Adrenal gland (tissue), 12 donors: ENCODE results near the gene FARS2. TPM values are rescaled to one million over a fixed set of nuclear protein-coding genes. Genes with fewer than 3 reads are reported as not detected.

Source experiments
- DNase-seq, 7 donors: peaks; one replicate each; pipeline ENCODE4 v3.0.0-alpha.2; 2019 to 2020
- H3K27ac ChIP-seq, 5 donors: fragments of 200-600 bp; sonication (generic) in 4 of 5; 1 replicate in 3 of 5; 2 replicates in 2 of 5; pipeline versions ENCODE4 v1.5.1 to v1.8.0; 2016 to 2020; ENCODE audit warnings: mild to moderate bottlenecking in 1 of 5
- H3K27me3 ChIP-seq: fragments of 200-600 bp; 2 replicates; pipeline ENCODE4 v1.8.0; 2021
- H3K36me3 ChIP-seq, 2 donors: fragments of 200-600 bp; replicated peaks in 1 of 2; 1 replicate in 1 of 2; 2 replicates in 1 of 2; pipeline versions ENCODE4 v1.5.1 to v1.8.0; 2018 to 2022
- H3K4me1 ChIP-seq, 2 donors: fragments of 200-600 bp; replicated peaks in 1 of 2; 1 replicate in 1 of 2; 2 replicates in 1 of 2; pipeline versions ENCODE4 v1.5.1 to v1.8.0; 2018 to 2021
- H3K4me3 ChIP-seq, 4 donors: fragments of 200-600 bp; sonication (generic) in 3 of 4; one replicate each; pipeline ENCODE4 v1.5.1; 2016 to 2018
- H3K9me3 ChIP-seq, 3 donors: fragments of 200-600 bp; sonication (generic) in 1 of 3; replicated peaks in 1 of 3; 1 replicate in 2 of 3; 2 replicates in 1 of 3; pipeline versions ENCODE4 v1.5.1 to v1.8.0; 2016 to 2021
- CTCF ChIP-seq, 6 experiments: fragments of 450-650 bp in 4 of 6; fragments of 200-600 bp in 2 of 6; sonication (generic) in 1 of 6; IDR thresholded peaks; 1 replicate in 5 of 6; 2 replicates in 1 of 6; pipeline versions ENCODE4 v1.5.1 to v1.8.0; 2016 to 2021; ENCODE audit warnings: antibody characterized with exemption in 6 of 6, mild to moderate bottlenecking in 2 of 6, moderate library complexity in 1 of 6
- POLR2A ChIP-seq, 2 donors: fragments of 450-650 bp; IDR thresholded peaks; one replicate each; pipeline ENCODE4 v1.6.1; 2017; ENCODE audit warnings: antibody characterized with exemption in 2 of 2, mild to moderate bottlenecking in 2 of 2, moderate library complexity in 1 of 2
- WGBS, 4 donors: extraction: QIAGEN DNeasy Blood & Tissue Kit in 2 of 4; methylation state at CpG; one replicate each; pipeline versions ENCODE4 v1.1.5 to v1.1.7; 2013 to 2017; 5-methylcytosine and 5-hydroxymethylcytosine counted together
- intact Hi-C, 2 donors: fragments of 100-400 bp; cut with DNase I; formaldehyde crosslinking; loops; one replicate each; pipeline versions ENCODE4 v1.14.1 to v1.15.0; 2022 to 2023
- polyA plus RNA-seq, 3 donors: library from polyadenylated mRNA; stranded (reverse); fragments of 200-250 nt in 2 of 3; fragments of 350-450 nt in 1 of 3; fragmentation: Illumina TruSeq in 1 of 3; extraction: RNeasy Lipid Tissue Mini Kit (QIAGEN cat#74804) in 1 of 3; gene quantifications; one replicate each; pipeline ENCODE4 v1.2.3, GENCODE V29; 2013 to 2014
- total RNA-seq, 9 donors: library from RNA; depleted of rRNA in 4 of 9; stranded (reverse); fragments of >200 nt in 4 of 9; fragments of 120-200 nt in 1 of 9; fragmentation: NEBNext Ultra II Directional in 1 of 9; extraction: Animal tissue kit (Norgen Biotek cat#: 25700) in 1 of 9; gene quantifications; one replicate each; pipeline versions ENCODE4 v1.1.0 to v1.2.4, GENCODE V29; 2013 to 2023
- donor health status: healthy with polysubstance abuse.
- donor health status: Bipolar disorder and iron deficiency.
- donor health status: DM: yes; HTN: yes; CAD: no.
- donor health status: DM: no; HTN: no; CAD: no.
- donor health status: DM: no; HTN: no; CAD: no.
- donor health status: DM: yes; HTN: yes; CAD: no.

The FARS2 gene
- total and polyA plus RNA-seq, 12 donors, result 7.2 to 55.2 (median 19.8) TPM

GRCh38 chr6:5314191-5314865, 53.0 kb downstream of the FARS2 start:
- Histone ChIP-seq H3K36me3 (no peaks in the 10 kb centered on the region), H3K4me1 (no peaks in the 10 kb centered on the region), H3K27ac (no peak overlapping the region), H3K27me3 (no peaks in the 10 kb centered on the region), H3K4me3 (no peak overlapping the region), H3K9me3 (no peaks in the 10 kb centered on the region)
- intact Hi-C loops, result no loop called here
- DNase-seq, result no peak
- no peak for TF ChIP-seq CTCF (IDR thresholded peaks at IDR 0.05)
- no peak for TF ChIP-seq POLR2A (IDR thresholded peaks at IDR 0.05)
- 64 to 88% (median 76%) methylated on average over 4 of the region's 4 CpGs for WGBS, 4 donors

GRCh38 chr6:5315881-5316280, 54.6 kb downstream of the FARS2 start:
- TF ChIP-seq POLR2A (IDR thresholded peaks at IDR 0.05) (no peak), CTCF (IDR thresholded peaks at IDR 0.05) (no peak)
- Histone ChIP-seq H3K9me3 (no peaks in the 10 kb centered on the region), H3K27me3 (no peaks in the 10 kb centered on the region), H3K4me1 (no peaks in the 10 kb centered on the region), H3K36me3 (no peaks in the 10 kb centered on the region), H3K27ac (no peak overlapping the region), H3K4me3 (no peak overlapping the region)
- intact Hi-C loops, result no loop called here
- WGBS, 4 donors, result 53 to 68% (median 62%) methylated on average over 5 of the region's 5 CpGs
- peak in 1 of 7 donors; percentile 65 for DNase-seq

- Histone ChIP-seq H3K36me3 (no peaks in the 10 kb centered on the region), H3K4me1 (no peaks in the 10 kb centered on the region), H3K4me3 (no peak overlapping the region), H3K9me3 (no peaks in the 10 kb centered on the region), H3K27ac (no peak overlapping the region), H3K27me3 (no peaks in the 10 kb centered on the region)
- TF ChIP-seq CTCF (IDR thresholded peaks at IDR 0.05), result no peak
- TF ChIP-seq POLR2A (IDR thresholded peaks at IDR 0.05), result no peak
- DNase-seq, result no peak
- intact Hi-C loops, result no loop called here
- 85 to 91% (median 88%) methylated on average over 4 of the region's 4 CpGs for WGBS, 4 donors
Observed at GRCh38 chr6:5316951-5317350, 55.6 kb downstream of the FARS2 start.

- intact Hi-C loops, result no loop called here
- TF ChIP-seq CTCF (IDR thresholded peaks at IDR 0.05) (no peak), POLR2A (IDR thresholded peaks at IDR 0.05) (no peak)
- no peaks in the 10 kb centered on the region for H3K4me1 ChIP-seq
- H3K27me3 ChIP-seq, result no peaks in the 10 kb centered on the region
- DNase-seq, result no peak
- no peaks in the 10 kb centered on the region for H3K9me3 ChIP-seq
- no peak overlapping the region for H3K27ac ChIP-seq
- H3K36me3 ChIP-seq, result no peaks in the 10 kb centered on the region
- 95 to 98% (median 96%) methylated on average over 7 of the region's 7 CpGs for WGBS, 4 donors
- H3K4me3 ChIP-seq, result no peak overlapping the region
Observed at GRCh38 chr6:5318617-5319272, 57.4 kb downstream of the FARS2 start.
